ENCODE data around the gene ADAM23.

ADAM23 gene

GRCh38 chr2:206565666-206566065, 122.3 kb downstream of the ADAM23 start:
- no peak for DNase-seq (ENCODE audit: low read depth)

- DNase-seq (ENCODE audit: low read depth) = no peak
These were observed 126.1 kb downstream of the ADAM23 start for GRCh38 chr2:206569470-206569869.

- DNase-seq (ENCODE audit: low read depth) = no peak
These were observed 126.9 kb downstream of the ADAM23 start for GRCh38 chr2:206570199-206570598.

- DNase-seq (ENCODE audit: low read depth) = no peak
These were observed 129.4 kb downstream of the ADAM23 start for GRCh38 chr2:206572725-206573124.

GRCh38 chr2:206573793-206574192, 130.5 kb downstream of the ADAM23 start:
- no peak for DNase-seq (ENCODE audit: low read depth)

GRCh38 chr2:206584323-206585116, 141.2 kb downstream of the ADAM23 start:
- DNase-seq (ENCODE audit: low read depth) = no peak

GRCh38 chr2:206585335-206585734, 142.0 kb downstream of the ADAM23 start:
- no peak for DNase-seq (ENCODE audit: low read depth)

GRCh38 chr2:206586609-206587008, 143.3 kb downstream of the ADAM23 start:
- DNase-seq (ENCODE audit: low read depth) = no peak

GRCh38 chr2:206597717-206598218, 154.4 kb downstream of the ADAM23 start:
- no peak for DNase-seq (ENCODE audit: low read depth)

- DNase-seq (ENCODE audit: low read depth) = no peak
These were observed 159.9 kb downstream of the ADAM23 start for GRCh38 chr2:206603243-206603642.

- no peak for DNase-seq (ENCODE audit: low read depth)
These were observed 167.1 kb downstream of the ADAM23 start for GRCh38 chr2:206610451-206610850.

- DNase-seq (ENCODE audit: low read depth) = no peak
These were observed 167.9 kb downstream of the ADAM23 start for GRCh38 chr2:206611191-206611590.

- no peak for DNase-seq (ENCODE audit: low read depth)
These were observed 168.4 kb downstream of the ADAM23 start for GRCh38 chr2:206611736-206612135.

GRCh38 chr2:206614811-206615210, 171.5 kb downstream of the ADAM23 start:
- DNase-seq (ENCODE audit: low read depth) = peak; percentile 39

- peak; percentile 4 for DNase-seq (ENCODE audit: low read depth)
These were observed 172.2 kb downstream of the ADAM23 start for GRCh38 chr2:206615417-206616089.

- no peak for DNase-seq (ENCODE audit: low read depth)
These were observed 172.8 kb downstream of the ADAM23 start for GRCh38 chr2:206616151-206616550.

GRCh38 chr2:206619011-206619410, 175.7 kb downstream of the ADAM23 start:
- no peak for DNase-seq (ENCODE audit: low read depth)

GRCh38 chr2:206626108-206626507, 182.8 kb downstream of the ADAM23 start:
- DNase-seq (ENCODE audit: low read depth) = no peak

GRCh38 chr2:206627632-206628031, 184.3 kb downstream of the ADAM23 start:
- DNase-seq (ENCODE audit: low read depth) = no peak

GRCh38 chr2:206631340-206631739, 188.0 kb downstream of the ADAM23 start:
- DNase-seq (ENCODE audit: low read depth) = no peak

- no peak for DNase-seq (ENCODE audit: low read depth)
These were observed 191.7 kb downstream of the ADAM23 start for GRCh38 chr2:206635015-206635414.

GRCh38 chr2:206639636-206640035, 196.3 kb downstream of the ADAM23 start:
- no peak for DNase-seq (ENCODE audit: low read depth)

- no peak for DNase-seq (ENCODE audit: low read depth)
These were observed 197.9 kb downstream of the ADAM23 start for GRCh38 chr2:206641226-206641625.
